ENCODE measurements around the gene KCNAB1. TPM values are rescaled to one million over a fixed set of nuclear protein-coding genes. Genes with fewer than 3 reads are reported as not detected.

KCNAB1 gene
- total RNA-seq, 3 donors from 2014 or later = 0.65 to 13.5 (median 1.2) TPM

DNA sequence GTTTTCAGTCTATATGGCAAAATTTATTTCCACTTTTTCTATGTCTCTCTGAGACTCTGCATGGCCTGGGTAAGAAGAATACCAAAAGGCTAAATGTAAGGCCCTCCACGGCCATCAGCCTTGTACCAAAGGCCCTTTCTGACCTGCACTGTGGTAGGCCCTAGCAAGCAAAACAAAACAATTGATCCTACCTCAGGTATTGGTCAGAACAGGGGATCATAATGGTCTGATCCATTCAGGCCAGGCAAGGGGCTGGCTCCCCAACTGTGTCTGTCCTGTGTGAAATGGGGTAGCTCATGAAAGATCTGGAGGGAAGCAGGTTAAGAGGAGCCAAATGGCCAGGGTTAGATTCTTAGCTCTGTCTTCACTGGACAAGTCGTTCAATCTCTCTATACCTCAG lies 253.3 kb downstream of the KCNAB1 start:
- no peaks in the 10 kb centered on the region for H3K9me3 ChIP-seq
- no peaks in the 10 kb centered on the region for H3K4me1 ChIP-seq (ENCODE audit: low read depth)
- intact Hi-C loops (cut with DNase I, micrococcal nuclease) = no loop called here
- TF ChIP-seq, protein P1, sequence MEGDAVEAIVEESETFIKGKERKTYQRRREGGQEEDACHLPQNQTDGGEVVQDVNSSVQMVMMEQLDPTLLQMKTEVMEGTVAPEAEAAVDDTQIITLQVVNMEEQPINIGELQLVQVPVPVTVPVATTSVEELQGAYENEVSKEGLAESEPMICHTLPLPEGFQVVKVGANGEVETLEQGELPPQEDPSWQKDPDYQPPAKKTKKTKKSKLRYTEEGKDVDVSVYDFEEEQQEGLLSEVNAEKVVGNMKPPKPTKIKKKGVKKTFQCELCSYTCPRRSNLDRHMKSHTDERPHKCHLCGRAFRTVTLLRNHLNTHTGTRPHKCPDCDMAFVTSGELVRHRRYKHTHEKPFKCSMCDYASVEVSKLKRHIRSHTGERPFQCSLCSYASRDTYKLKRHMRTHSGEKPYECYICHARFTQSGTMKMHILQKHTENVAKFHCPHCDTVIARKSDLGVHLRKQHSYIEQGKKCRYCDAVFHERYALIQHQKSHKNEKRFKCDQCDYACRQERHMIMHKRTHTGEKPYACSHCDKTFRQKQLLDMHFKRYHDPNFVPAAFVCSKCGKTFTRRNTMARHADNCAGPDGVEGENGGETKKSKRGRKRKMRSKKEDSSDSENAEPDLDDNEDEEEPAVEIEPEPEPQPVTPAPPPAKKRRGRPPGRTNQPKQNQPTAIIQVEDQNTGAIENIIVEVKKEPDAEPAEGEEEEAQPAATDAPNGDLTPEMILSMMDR (IDR thresholded peaks at IDR 0.05) = no peak
- no peak for DNase-seq
- no peaks in the 10 kb centered on the region for H3K36me3 ChIP-seq (ENCODE audit: low read depth)
- no peak overlapping the region for H3K4me3 ChIP-seq
- no peak for ATAC-seq

- no peaks in the 10 kb centered on the region for H3K9me3 ChIP-seq
- no peak overlapping the region for H3K4me3 ChIP-seq
- no peak for ATAC-seq
- intact Hi-C loops (cut with DNase I, micrococcal nuclease) = no loop called here
- no peak for DNase-seq
- no peaks in the 10 kb centered on the region for H3K36me3 ChIP-seq (ENCODE audit: low read depth)
- TF ChIP-seq, protein P1 (IDR thresholded peaks at IDR 0.05) = no peak
- H3K4me1 ChIP-seq (ENCODE audit: low read depth) = no peaks in the 10 kb centered on the region
Observed at GRCh38 chr3:156376199-156376598, 255.8 kb downstream of the KCNAB1 start.

DNA sequence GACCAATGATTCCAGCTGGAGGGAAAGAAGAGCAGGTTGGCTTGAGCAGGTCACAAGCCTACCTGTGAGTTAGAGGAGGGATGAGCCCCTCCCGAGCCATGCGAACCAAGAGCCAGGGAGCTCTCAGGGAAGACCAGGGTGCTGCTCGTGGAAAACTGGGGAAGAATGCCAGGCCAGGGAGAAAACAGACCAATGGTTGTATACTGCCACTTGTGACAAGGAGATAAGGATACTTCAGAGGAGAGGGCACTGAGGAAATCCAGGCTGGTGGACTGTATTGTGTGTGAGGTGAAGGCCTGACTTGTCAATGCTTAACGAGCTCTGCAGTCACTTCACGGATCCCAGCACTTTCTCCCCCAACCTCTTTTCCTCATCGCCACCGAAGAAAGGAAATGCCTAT lies 256.9 kb downstream of the KCNAB1 start:
- H3K4me3 ChIP-seq = no peak overlapping the region
- DNase-seq (no peak), ATAC-seq (no peak)
- no peaks in the 10 kb centered on the region for H3K36me3 ChIP-seq (ENCODE audit: low read depth)
- no peaks in the 10 kb centered on the region for H3K4me1 ChIP-seq (ENCODE audit: low read depth)
- intact Hi-C loops (cut with DNase I, micrococcal nuclease) = no loop called here
- TF ChIP-seq, protein P1 (IDR thresholded peaks at IDR 0.05) = no peak
- no peaks in the 10 kb centered on the region for H3K9me3 ChIP-seq

- no peaks in the 10 kb centered on the region for H3K4me1 ChIP-seq (ENCODE audit: low read depth)
- no peaks in the 10 kb centered on the region for H3K9me3 ChIP-seq
- TF ChIP-seq, protein P1 (IDR thresholded peaks at IDR 0.05) = no peak
- H3K36me3 ChIP-seq (ENCODE audit: low read depth) = no peaks in the 10 kb centered on the region
- no peak for ATAC-seq
- no peak for DNase-seq
- no peak overlapping the region for H3K4me3 ChIP-seq
- intact Hi-C loops (cut with DNase I, micrococcal nuclease) = no loop called here
Observed at GRCh38 chr3:156377718-156378117, 257.3 kb downstream of the KCNAB1 start.

DNA sequence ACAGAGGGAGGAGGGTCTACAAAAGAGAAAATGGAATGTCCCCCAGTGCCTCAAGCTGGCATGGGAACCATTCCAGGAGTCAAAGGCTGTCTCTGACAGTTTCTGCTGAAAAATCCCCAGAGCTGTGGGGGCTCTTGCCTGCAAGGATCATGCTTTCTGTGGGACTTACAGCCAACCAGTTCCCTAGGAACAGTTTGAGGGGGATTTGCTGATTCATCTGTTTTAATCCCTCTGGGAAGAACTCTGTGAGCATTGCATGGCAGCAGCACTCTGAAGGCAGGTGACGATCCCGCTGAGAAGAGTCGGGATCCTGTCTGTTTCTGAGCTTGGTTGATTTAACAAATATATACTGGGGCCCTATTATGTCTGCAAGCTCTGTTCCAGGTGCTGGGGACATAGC lies 258.5 kb downstream of the KCNAB1 start:
- DNase-seq (no peak), ATAC-seq (no peak)
- H3K36me3 ChIP-seq (ENCODE audit: low read depth) = no peaks in the 10 kb centered on the region
- no peaks in the 10 kb centered on the region for H3K4me1 ChIP-seq (ENCODE audit: low read depth)
- intact Hi-C loops (cut with DNase I, micrococcal nuclease) = no loop called here
- H3K9me3 ChIP-seq = no peaks in the 10 kb centered on the region
- TF ChIP-seq, protein P1 (IDR thresholded peaks at IDR 0.05) = no peak
- no peak overlapping the region for H3K4me3 ChIP-seq

GRCh38 chr3:156379327-156379726 lies 258.9 kb downstream of the KCNAB1 start:
- intact Hi-C loops (cut with DNase I, micrococcal nuclease) = no loop called here
- DNase-seq (no peak), ATAC-seq (no peak)
- H3K9me3 ChIP-seq = no peaks in the 10 kb centered on the region
- no peak overlapping the region for H3K4me3 ChIP-seq
- H3K36me3 ChIP-seq (ENCODE audit: low read depth) = no peaks in the 10 kb centered on the region
- no peaks in the 10 kb centered on the region for H3K4me1 ChIP-seq (ENCODE audit: low read depth)
- TF ChIP-seq, protein P1 (IDR thresholded peaks at IDR 0.05) = no peak

Measured in mucosa of descending colon (tissue), 3 donors.